GM23338 (cell line): ENCODE measurements around the gene ARFGEF2. TPM values are rescaled to one million over a fixed set of nuclear protein-coding genes. Genes with fewer than 3 reads are reported as not detected.

Experiments used
- ATAC-seq: fragments of 200-7000 bp; cut with Tn5 transposase; 3 replicates; pipeline ENCODE4 v1.9.1; 2020
- DNase-seq: peaks from one replicate; pipeline ENCODE4 v3.0.0-alpha.2; 2015; ENCODE audit warnings: low spot score
- H2AFZ ChIP-seq: fragments of 200-600 bp; sonication (generic); 2 replicates; pipeline ENCODE4 v1.8.0; 2016; ENCODE audit warnings: antibody characterized with exemption, mild to moderate bottlenecking, moderate library complexity
- H3F3A ChIP-seq: fragments of 200-600 bp; sonication (generic); replicated peaks from 2 replicates; pipeline ENCODE4 v1.8.0; 2017; ENCODE audit warnings: antibody characterized with exemption, mixed run types, low read depth
- H3K27ac ChIP-seq: fragments of 200-600 bp; sonication (generic); 2 replicates; pipeline ENCODE4 v1.6.1; 2016; ENCODE audit warnings: low read depth
- H3K27me3 ChIP-seq: fragments of 200-600 bp; sonication (generic); 2 replicates; pipeline ENCODE4 v1.8.0; 2016; ENCODE audit warnings: mild to moderate bottlenecking, mixed run types, moderate library complexity; ENCODE audit not compliant: insufficient read depth
- H3K36me3 ChIP-seq: fragments of 200-600 bp; sonication (generic); 2 replicates; pipeline ENCODE4 v1.8.0; 2016; ENCODE audit warnings: mild to moderate bottlenecking; ENCODE audit not compliant: insufficient read depth
- H3K4me1 ChIP-seq: fragments of 200-600 bp; sonication (generic); 2 replicates; pipeline ENCODE4 v1.8.0; 2016; ENCODE audit warnings: mild to moderate bottlenecking, moderate library complexity; ENCODE audit not compliant: insufficient read depth
- H3K4me2 ChIP-seq: fragments of 200-600 bp; sonication (generic); 2 replicates; pipeline ENCODE4 v1.7.1; 2017; ENCODE audit warnings: mixed run types
- H3K4me3 ChIP-seq: fragments of 200-600 bp; sonication (generic); 2 replicates; pipeline ENCODE4 v1.6.1; 2016; ENCODE audit warnings: mixed run types
- H3K79me2 ChIP-seq: fragments of 200-600 bp; sonication (generic); replicated peaks from 2 replicates; pipeline ENCODE4 v1.8.0; 2017; ENCODE audit warnings: mild to moderate bottlenecking; ENCODE audit not compliant: insufficient read depth
- H3K9me2 ChIP-seq: fragments of 200-600 bp; sonication (generic); 2 replicates; pipeline ENCODE4 v1.8.0; 2017; ENCODE audit not compliant: insufficient read depth
- H4K20me1 ChIP-seq: fragments of 200-600 bp; sonication (generic); replicated peaks from 2 replicates; pipeline ENCODE4 v1.8.0; 2017; ENCODE audit warnings: mild to moderate bottlenecking; ENCODE audit not compliant: insufficient read depth
- H3K27ac Mint-ChIP-seq: 2 replicates; pipeline ENCODE4 v1.8.0; 2020; ENCODE audit warnings: inconsistent platforms, mild to moderate bottlenecking, moderate library complexity, mixed read lengths
- H3K27me3 Mint-ChIP-seq: 3 replicates; pipeline ENCODE4 v1.8.0; 2022; ENCODE audit warnings: low read depth, mild to moderate bottlenecking, moderate library complexity, mixed read lengths, inconsistent platforms; ENCODE audit not compliant: insufficient read depth, poor library complexity
- H3K36me3 Mint-ChIP-seq: 3 replicates; pipeline ENCODE4 v1.8.0; 2021; ENCODE audit warnings: low read depth, mild to moderate bottlenecking, inconsistent platforms, moderate library complexity, mixed read lengths
- H3K4me1 Mint-ChIP-seq: 3 replicates; pipeline ENCODE4 v1.8.0; 2020; ENCODE audit warnings: mild to moderate bottlenecking, inconsistent platforms, mixed read lengths
- H3K4me3 Mint-ChIP-seq: 3 replicates; pipeline ENCODE4 v1.8.0; 2021; ENCODE audit warnings: moderate library complexity, mild to moderate bottlenecking, inconsistent platforms, mixed read lengths
- H3K9me3 Mint-ChIP-seq: 3 replicates; pipeline ENCODE4 v1.8.0; 2020; ENCODE audit warnings: moderate library complexity, mild to moderate bottlenecking, inconsistent platforms, mixed read lengths
- CREB1 ChIP-seq: fragments of 250-450 bp; sonication (Bioruptor Pico); IDR thresholded peaks from 2 replicates; pipeline ENCODE4 v1.5.0; 2020; ENCODE audit warnings: low read depth, mild to moderate bottlenecking, moderate library complexity
- ETS1 ChIP-seq: IDR thresholded peaks from 2 replicates; pipeline ENCODE4 v1.6.1; 2016; ENCODE audit warnings: antibody characterized with exemption
- EZH2 ChIP-seq: fragments of 200-600 bp; sonication (generic); IDR thresholded peaks from one replicate; pipeline ENCODE4 v1.8.0; 2017; ENCODE audit warnings: antibody characterized with exemption, mild to moderate bottlenecking, low read depth; ENCODE audit not compliant: unreplicated experiment
- EZH2phosphoT487 ChIP-seq: fragments of 200-600 bp; sonication (generic); IDR thresholded peaks from one replicate; pipeline ENCODE4 v1.8.1; 2018; ENCODE audit warnings: antibody characterized with exemption; ENCODE audit not compliant: unreplicated experiment
- JUNB ChIP-seq: IDR thresholded peaks from one replicate; pipeline ENCODE4 v1.6.1; 2016; ENCODE audit warnings: antibody characterized with exemption; ENCODE audit not compliant: unreplicated experiment
- NANOG ChIP-seq: IDR thresholded peaks from 2 replicates; pipeline ENCODE4 v1.6.1; 2016; ENCODE audit warnings: antibody characterized with exemption, borderline replicate concordance
- POLR2AphosphoS5 ChIP-seq: IDR thresholded peaks from 2 replicates; pipeline ENCODE4 v1.6.1; 2016; ENCODE audit warnings: antibody characterized with exemption, low read depth
- STAT1 ChIP-seq: IDR thresholded peaks from one replicate; pipeline ENCODE4 v1.6.1; 2016; ENCODE audit warnings: antibody characterized with exemption; ENCODE audit not compliant: unreplicated experiment
- ZNF114 ChIP-seq: fragments of 250-450 bp; sonication (Bioruptor Pico); IDR thresholded peaks from 2 replicates; pipeline ENCODE4 v1.5.0; 2020; ENCODE audit warnings: mild to moderate bottlenecking, moderate library complexity
- ZNF331 ChIP-seq: fragments of 250-450 bp; sonication (Bioruptor Pico); IDR thresholded peaks from 2 replicates; pipeline ENCODE4 v1.5.0; 2020; ENCODE audit warnings: low read depth, mild to moderate bottlenecking, moderate library complexity
- polyA plus RNA-seq: library from polyadenylated mRNA; unstranded; fragments of >200 nt; fragmentation: Nextera tagmentation; extraction: Ambion mirVana; gene quantifications from 2 replicates; pipeline ENCODE4 v1.2.1, GENCODE V29; 2016
- total RNA-seq: library from RNA; depleted of rRNA; stranded (reverse); fragments of >200 nt; shearing (Covaris generic); gene quantifications from 2 replicates; pipeline ENCODE4 v1.2.3, GENCODE V29; 2014
- TF ChIP-seq, protein P1 (sequence below), 2 experiments: fragments of 200-600 bp in 1 of 2; sonication (generic) in 1 of 2; conservative IDR thresholded peaks; 2 replicates each; pipeline versions ENCODE4 v1.5.1 to v1.6.1; 2016 to 2017; ENCODE audit warnings: antibody characterized with exemption in 2 of 2, low read depth in 2 of 2, mild to moderate bottlenecking in 2 of 2, moderate library complexity in 1 of 2
- TF ChIP-seq, protein P2 (sequence below): IDR thresholded peaks from one replicate; pipeline ENCODE4 v1.6.1; 2018; ENCODE audit warnings: antibody characterized with exemption; ENCODE audit not compliant: unreplicated experiment

ARFGEF2 gene
- total and polyA plus RNA-seq, 2 experiments from 2014 or later, result 7.2 to 25.5 TPM

DNA sequence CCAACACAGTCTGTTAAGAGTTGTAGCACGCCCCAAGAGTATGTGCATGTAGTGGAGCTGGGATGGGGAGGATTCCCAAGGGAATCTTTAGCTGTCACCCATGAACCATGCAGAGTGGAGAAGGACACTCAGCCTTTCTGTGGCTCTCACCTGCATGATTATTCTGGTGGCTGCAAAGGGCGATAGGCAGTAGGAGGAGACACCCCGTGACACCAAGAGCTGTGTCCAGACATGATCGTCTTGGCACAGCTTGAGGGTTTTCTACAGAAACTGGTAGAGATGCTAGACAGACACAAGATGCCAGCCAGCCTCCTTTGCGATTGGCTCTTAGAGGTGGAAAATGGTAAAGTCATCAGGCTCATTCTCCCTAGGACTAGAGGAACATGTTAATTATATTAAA, 121.5 kb downstream of the ARFGEF2 start:
- H3K27ac ChIP-seq, result no peak overlapping the region
- no peak overlapping the region for H3K27ac Mint-ChIP-seq

GRCh38 chr20:49045440-49046086, 124.1 kb downstream of the ARFGEF2 start:
- H3K4me1 ChIP-seq, result peaks cover 20% of the 10 kb centered on the region
- Mint-ChIP-seq H3K9me3 (peaks cover 3% of the 10 kb centered on the region; the same call in 2 of the 3 replicates), H3K4me1 (peaks cover 18% of the 10 kb centered on the region), H3K36me3 (peaks cover 30% of the 10 kb centered on the region), H3K4me3 (peak overlapping the region; percentile 99), H3K27me3 (peaks cover 17% of the 10 kb centered on the region), H3K27ac (peak overlapping the region; percentile 100)
- peaks cover 40% of the 10 kb centered on the region for H3K79me2 ChIP-seq
- peak overlapping the region; percentile 48 for H2AFZ ChIP-seq
- DNase-seq (peak; percentile 49), ATAC-seq (peak; percentile 1; the same call in 2 of the 3 replicates)
- H3K4me3 ChIP-seq, result peak overlapping the region; percentile 85
- H3K27ac ChIP-seq, result peak overlapping the region; percentile 76; the same call in 1 of the 2 replicates
- no peaks in the 10 kb centered on the region for H3F3A ChIP-seq
- peaks cover 18% of the 10 kb centered on the region; the same call in 1 of the 2 replicates for H3K36me3 ChIP-seq
- H4K20me1 ChIP-seq, result peaks cover 34% of the 10 kb centered on the region
- peak overlapping the region; percentile 81 for H3K4me2 ChIP-seq
- no peaks in the 10 kb centered on the region for H3K9me2 ChIP-seq
- H3K27me3 ChIP-seq, result no peaks in the 10 kb centered on the region
- TF ChIP-seq ETS1, result no peak
- TF ChIP-seq JUNB, result no peak
- TF ChIP-seq EZH2, result no peak
- TF ChIP-seq NANOG, result no peak
- no peak for TF ChIP-seq ZNF331 (CRISPR knock-in tag)
- TF ChIP-seq EZH2phosphoT487, result no peak
- no peak for TF ChIP-seq ZNF114 (CRISPR knock-in tag)
- TF ChIP-seq, protein P1, sequence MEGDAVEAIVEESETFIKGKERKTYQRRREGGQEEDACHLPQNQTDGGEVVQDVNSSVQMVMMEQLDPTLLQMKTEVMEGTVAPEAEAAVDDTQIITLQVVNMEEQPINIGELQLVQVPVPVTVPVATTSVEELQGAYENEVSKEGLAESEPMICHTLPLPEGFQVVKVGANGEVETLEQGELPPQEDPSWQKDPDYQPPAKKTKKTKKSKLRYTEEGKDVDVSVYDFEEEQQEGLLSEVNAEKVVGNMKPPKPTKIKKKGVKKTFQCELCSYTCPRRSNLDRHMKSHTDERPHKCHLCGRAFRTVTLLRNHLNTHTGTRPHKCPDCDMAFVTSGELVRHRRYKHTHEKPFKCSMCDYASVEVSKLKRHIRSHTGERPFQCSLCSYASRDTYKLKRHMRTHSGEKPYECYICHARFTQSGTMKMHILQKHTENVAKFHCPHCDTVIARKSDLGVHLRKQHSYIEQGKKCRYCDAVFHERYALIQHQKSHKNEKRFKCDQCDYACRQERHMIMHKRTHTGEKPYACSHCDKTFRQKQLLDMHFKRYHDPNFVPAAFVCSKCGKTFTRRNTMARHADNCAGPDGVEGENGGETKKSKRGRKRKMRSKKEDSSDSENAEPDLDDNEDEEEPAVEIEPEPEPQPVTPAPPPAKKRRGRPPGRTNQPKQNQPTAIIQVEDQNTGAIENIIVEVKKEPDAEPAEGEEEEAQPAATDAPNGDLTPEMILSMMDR (conservative IDR thresholded peaks at IDR 0.05; ENCODE audit: low read depth in 2 of 2), result no peak
- no peak for TF ChIP-seq STAT1
- TF ChIP-seq, protein P2, sequence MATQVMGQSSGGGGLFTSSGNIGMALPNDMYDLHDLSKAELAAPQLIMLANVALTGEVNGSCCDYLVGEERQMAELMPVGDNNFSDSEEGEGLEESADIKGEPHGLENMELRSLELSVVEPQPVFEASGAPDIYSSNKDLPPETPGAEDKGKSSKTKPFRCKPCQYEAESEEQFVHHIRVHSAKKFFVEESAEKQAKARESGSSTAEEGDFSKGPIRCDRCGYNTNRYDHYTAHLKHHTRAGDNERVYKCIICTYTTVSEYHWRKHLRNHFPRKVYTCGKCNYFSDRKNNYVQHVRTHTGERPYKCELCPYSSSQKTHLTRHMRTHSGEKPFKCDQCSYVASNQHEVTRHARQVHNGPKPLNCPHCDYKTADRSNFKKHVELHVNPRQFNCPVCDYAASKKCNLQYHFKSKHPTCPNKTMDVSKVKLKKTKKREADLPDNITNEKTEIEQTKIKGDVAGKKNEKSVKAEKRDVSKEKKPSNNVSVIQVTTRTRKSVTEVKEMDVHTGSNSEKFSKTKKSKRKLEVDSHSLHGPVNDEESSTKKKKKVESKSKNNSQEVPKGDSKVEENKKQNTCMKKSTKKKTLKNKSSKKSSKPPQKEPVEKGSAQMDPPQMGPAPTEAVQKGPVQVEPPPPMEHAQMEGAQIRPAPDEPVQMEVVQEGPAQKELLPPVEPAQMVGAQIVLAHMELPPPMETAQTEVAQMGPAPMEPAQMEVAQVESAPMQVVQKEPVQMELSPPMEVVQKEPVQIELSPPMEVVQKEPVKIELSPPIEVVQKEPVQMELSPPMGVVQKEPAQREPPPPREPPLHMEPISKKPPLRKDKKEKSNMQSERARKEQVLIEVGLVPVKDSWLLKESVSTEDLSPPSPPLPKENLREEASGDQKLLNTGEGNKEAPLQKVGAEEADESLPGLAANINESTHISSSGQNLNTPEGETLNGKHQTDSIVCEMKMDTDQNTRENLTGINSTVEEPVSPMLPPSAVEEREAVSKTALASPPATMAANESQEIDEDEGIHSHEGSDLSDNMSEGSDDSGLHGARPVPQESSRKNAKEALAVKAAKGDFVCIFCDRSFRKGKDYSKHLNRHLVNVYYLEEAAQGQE, result no peak
- no peak for TF ChIP-seq POLR2AphosphoS5

More for the DNA sequence above, 121.5 kb downstream of the ARFGEF2 start:
- Histone ChIP-seq H3K9me2 (no peaks in the 10 kb centered on the region), H4K20me1 (peaks cover 11% of the 10 kb centered on the region), H3K4me2 (no peak overlapping the region), H3K79me2 (peaks cover 14% of the 10 kb centered on the region), H2AFZ (no peak overlapping the region), H3K4me1 (peaks cover 4% of the 10 kb centered on the region), H3K27me3 (no peaks in the 10 kb centered on the region), H3F3A (no peaks in the 10 kb centered on the region), H3K4me3 (no peak overlapping the region), H3K36me3 (peaks cover 5% of the 10 kb centered on the region; the same call in 1 of the 2 replicates)
- H3K4me1 Mint-ChIP-seq, result peaks cover 10% of the 10 kb centered on the region
- DNase-seq, result no peak
- TF ChIP-seq ZNF114 (CRISPR knock-in tag), result no peak
- no peak for TF ChIP-seq POLR2AphosphoS5
- no peak for TF ChIP-seq CREB1 (CRISPR knock-in tag)
- TF ChIP-seq EZH2phosphoT487, result no peak
- TF ChIP-seq STAT1, result no peak
- no peak for TF ChIP-seq ZNF331 (CRISPR knock-in tag)
- peaks cover 3% of the 10 kb centered on the region; the same call in 2 of the 3 replicates for H3K9me3 Mint-ChIP-seq
- ATAC-seq, result no peak
- H3K27me3 Mint-ChIP-seq, result peaks cover 20% of the 10 kb centered on the region
- H3K36me3 Mint-ChIP-seq, result peaks cover 11% of the 10 kb centered on the region
- H3K4me3 Mint-ChIP-seq, result no peak overlapping the region
